ENCODE measurements around the gene CHST10. TPM values are rescaled to one million over a fixed set of nuclear protein-coding genes. Genes with fewer than 3 reads are reported as not detected.

CHST10 gene
- total RNA-seq, 1 experiment from 2014 or later: 24.4 TPM

GRCh38 chr2:100406120-100406508 is 11.4 kb downstream of the CHST10 start:
- H3K9me3 Mint-ChIP-seq: no peaks in the 10 kb centered on the region
- H3K4me1 Mint-ChIP-seq: peaks cover 37% of the 10 kb centered on the region
- no peak for TF ChIP-seq ZNF396 (CRISPR knock-in tag; IDR thresholded peaks at IDR 0.05; ENCODE audit: borderline replicate concordance)
- no peak for TF ChIP-seq ATF2 (CRISPR knock-in tag; IDR thresholded peaks at IDR 0.05; ENCODE audit: borderline replicate concordance, low read depth)
- no peak for TF ChIP-seq RORB (CRISPR knock-in tag; IDR thresholded peaks at IDR 0.05)
- TF ChIP-seq CTCF (IDR thresholded peaks at IDR 0.05): no peak
- TF ChIP-seq, protein P1, sequence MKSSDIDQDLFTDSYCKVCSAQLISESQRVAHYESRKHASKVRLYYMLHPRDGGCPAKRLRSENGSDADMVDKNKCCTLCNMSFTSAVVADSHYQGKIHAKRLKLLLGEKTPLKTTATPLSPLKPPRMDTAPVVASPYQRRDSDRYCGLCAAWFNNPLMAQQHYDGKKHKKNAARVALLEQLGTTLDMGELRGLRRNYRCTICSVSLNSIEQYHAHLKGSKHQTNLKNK (CRISPR knock-in tag; IDR thresholded peaks at IDR 0.05): no peak
- no peak for TF ChIP-seq MXD4 (CRISPR knock-in tag; IDR thresholded peaks at IDR 0.05; ENCODE audit: borderline replicate concordance)
- TF ChIP-seq CREM (CRISPR knock-in tag; IDR thresholded peaks at IDR 0.05): no peak
- TF ChIP-seq, protein P2, sequence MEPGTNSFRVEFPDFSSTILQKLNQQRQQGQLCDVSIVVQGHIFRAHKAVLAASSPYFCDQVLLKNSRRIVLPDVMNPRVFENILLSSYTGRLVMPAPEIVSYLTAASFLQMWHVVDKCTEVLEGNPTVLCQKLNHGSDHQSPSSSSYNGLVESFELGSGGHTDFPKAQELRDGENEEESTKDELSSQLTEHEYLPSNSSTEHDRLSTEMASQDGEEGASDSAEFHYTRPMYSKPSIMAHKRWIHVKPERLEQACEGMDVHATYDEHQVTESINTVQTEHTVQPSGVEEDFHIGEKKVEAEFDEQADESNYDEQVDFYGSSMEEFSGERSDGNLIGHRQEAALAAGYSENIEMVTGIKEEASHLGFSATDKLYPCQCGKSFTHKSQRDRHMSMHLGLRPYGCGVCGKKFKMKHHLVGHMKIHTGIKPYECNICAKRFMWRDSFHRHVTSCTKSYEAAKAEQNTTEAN (CRISPR knock-in tag; IDR thresholded peaks at IDR 0.05): no peak
- TF ChIP-seq NR2C2 (CRISPR knock-in tag; IDR thresholded peaks at IDR 0.05): no peak
- TF ChIP-seq, protein P3, sequence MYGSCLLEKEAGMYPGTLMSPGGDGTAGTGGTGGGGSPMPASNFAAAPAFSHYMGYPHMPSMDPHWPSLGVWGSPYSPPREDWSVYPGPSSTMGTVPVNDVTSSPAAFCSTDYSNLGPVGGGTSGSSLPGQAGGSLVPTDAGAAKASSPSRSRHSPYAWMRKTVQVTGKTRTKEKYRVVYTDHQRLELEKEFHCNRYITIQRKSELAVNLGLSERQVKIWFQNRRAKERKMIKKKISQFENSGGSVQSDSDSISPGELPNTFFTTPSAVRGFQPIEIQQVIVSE (CRISPR knock-in tag; IDR thresholded peaks at IDR 0.05; ENCODE audit: borderline replicate concordance): no peak
- TF ChIP-seq TP53 (CRISPR knock-in tag; IDR thresholded peaks at IDR 0.05): no peak
- TF ChIP-seq ZNF671 (CRISPR knock-in tag; IDR thresholded peaks at IDR 0.05): no peak
- no peak overlapping the region for H3K4me3 Mint-ChIP-seq
- H3K36me3 Mint-ChIP-seq: peaks cover 44% of the 10 kb centered on the region
- ChIA-PET CTCF (no interaction called here), POLR2A (no interaction called here)
- DNase-seq (ENCODE audit: low spot score) (no peak), ATAC-seq (no peak)
- no peaks in the 10 kb centered on the region for H3K27me3 Mint-ChIP-seq (ENCODE audit: low read depth)
- H3K27ac Mint-ChIP-seq: no peak overlapping the region

GRCh38 chr2:100405403-100406119 is 11.9 kb downstream of the CHST10 start:
- ChIA-PET CTCF (no interaction called here), POLR2A (no interaction called here)
- Mint-ChIP-seq H3K27ac (no peak overlapping the region), H3K27me3 (ENCODE audit: low read depth) (no peaks in the 10 kb centered on the region), H3K36me3 (peaks cover 45% of the 10 kb centered on the region), H3K4me3 (no peak overlapping the region), H3K4me1 (peaks cover 34% of the 10 kb centered on the region), H3K9me3 (no peaks in the 10 kb centered on the region)
- ATAC-seq: no peak
- DNase-seq (ENCODE audit: low spot score): no peak
- TF ChIP-seq CREB1 (CRISPR knock-in tag; IDR thresholded peaks at IDR 0.05) (no peak), FOXK1 (CRISPR knock-in tag; IDR thresholded peaks at IDR 0.05) (no peak), ESRRA (CRISPR knock-in tag; IDR thresholded peaks at IDR 0.05; ENCODE audit: borderline replicate concordance) (no peak), ARID4B (CRISPR knock-in tag; IDR thresholded peaks at IDR 0.05; ENCODE audit: borderline replicate concordance) (no peak), FOXJ3 (CRISPR knock-in tag; IDR thresholded peaks at IDR 0.05; ENCODE audit: borderline replicate concordance) (no peak), IRF2 (CRISPR knock-in tag; IDR thresholded peaks at IDR 0.05; ENCODE audit: borderline replicate concordance, low read depth) (no peak), NFATC4 (CRISPR knock-in tag; IDR thresholded peaks at IDR 0.05) (no peak), FOXP1 (CRISPR knock-in tag; IDR thresholded peaks at IDR 0.05; ENCODE audit: borderline replicate concordance) (no peak), ZNF671 (CRISPR knock-in tag; IDR thresholded peaks at IDR 0.05) (no peak)
- TF ChIP-seq, protein P1 (CRISPR knock-in tag; IDR thresholded peaks at IDR 0.05): no peak
- TF ChIP-seq, protein P3 (CRISPR knock-in tag; IDR thresholded peaks at IDR 0.05; ENCODE audit: borderline replicate concordance): no peak
- TF ChIP-seq, protein P4, sequence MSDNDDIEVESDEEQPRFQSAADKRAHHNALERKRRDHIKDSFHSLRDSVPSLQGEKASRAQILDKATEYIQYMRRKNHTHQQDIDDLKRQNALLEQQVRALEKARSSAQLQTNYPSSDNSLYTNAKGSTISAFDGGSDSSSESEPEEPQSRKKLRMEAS (CRISPR knock-in tag; IDR thresholded peaks at IDR 0.05): no peak

Data from WTC11 (cell line).